Right ventricle myocardium superior (tissue), 1 donor: ENCODE data around the gene C4orf36. TPM values are rescaled to one million over a fixed set of nuclear protein-coding genes. Genes with fewer than 3 reads are reported as not detected.

ENCODE experiments used
- ATAC-seq: fragments of 200-7000 bp; cut with Tn5 transposase; one replicate; pipeline ENCODE4 v1.9.1; 2020; ENCODE audit warnings: mild to moderate bottlenecking; ENCODE audit not compliant: poor library complexity
- DNase-seq: peaks from one replicate; pipeline ENCODE4 v3.0.0-alpha.2; 2020
- intact Hi-C: fragments of 100-400 bp; cut with DNase I; formaldehyde crosslinking; loops from one replicate; pipeline ENCODE4 v1.11.2; 2022
- long read RNA-seq: library from polyadenylated mRNA; unstranded; transcript quantifications from one replicate; pipeline ENCODE4 v2.0.0, GENCODE V29; 2021
- total RNA-seq: library from RNA; stranded (reverse); fragmentation: NEBNext Ultra II Directional; extraction: Animal tissue kit (Norgen Biotek cat#: 25700); gene quantifications from one replicate; pipeline ENCODE4 v1.2.1, GENCODE V29; 2021
- donor health status: DM: no; HTN: yes; CAD: no; lungs with severe emphysema.

C4orf36 gene, protein sequence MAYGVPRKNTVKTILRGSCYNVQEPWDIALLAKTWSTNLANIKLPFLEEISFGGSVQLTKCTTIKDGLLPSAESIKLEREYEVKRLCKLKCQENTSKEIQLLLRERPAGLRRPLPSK
- total RNA-seq = 0.59 TPM
- long read RNA-seq = 0 reads

DNA sequence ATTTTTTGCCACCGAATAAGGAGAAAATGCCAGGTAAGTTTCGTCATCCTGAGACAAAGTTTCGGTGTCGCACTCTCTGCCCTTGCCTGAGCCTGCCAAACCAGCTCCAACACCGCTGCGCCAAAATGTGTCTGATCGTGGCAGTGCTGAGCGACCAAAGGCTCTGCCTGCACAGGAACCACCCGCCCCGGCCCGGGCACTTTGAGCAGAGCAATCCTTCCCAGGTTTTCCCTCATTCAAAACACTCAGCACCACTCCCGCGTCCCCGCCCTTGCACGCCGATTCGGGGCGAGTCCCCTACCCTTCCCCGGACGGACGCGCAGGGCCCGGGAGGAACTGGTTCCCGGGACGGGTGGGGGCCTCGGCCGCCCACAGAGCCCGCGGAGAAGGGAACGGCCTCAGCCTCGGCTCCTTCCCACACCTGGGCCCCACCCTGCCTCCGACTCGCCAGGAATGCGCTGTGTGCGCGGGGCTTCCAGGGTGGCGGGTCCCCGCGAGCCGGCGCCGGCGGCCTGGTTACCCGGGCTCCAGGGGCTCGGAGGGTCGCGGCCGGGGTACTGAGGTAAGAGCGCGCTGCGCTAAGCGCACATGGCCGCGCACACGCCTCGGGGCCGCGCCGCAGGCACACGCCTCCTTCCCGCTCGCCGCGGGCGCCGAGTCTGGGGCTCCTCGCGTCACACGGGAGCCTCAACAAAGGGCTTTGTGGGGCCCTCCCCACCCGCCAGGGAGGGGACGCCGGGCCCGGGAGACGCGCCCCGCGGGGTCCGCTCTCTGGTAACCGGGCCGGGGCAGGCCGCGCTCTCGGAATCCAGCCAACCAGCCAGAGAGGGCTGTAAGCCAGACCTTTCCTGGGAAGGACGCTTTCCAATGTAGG, at the start of gene C4orf36:
Gene C4orf36, minus strand, starts transcription at position 661 of the 874 bp plus-strand sequence. CDS start 902 bp downstream, outside the sequence.
- intact Hi-C loops = no loop called here
- ATAC-seq (peak; percentile 88), DNase-seq (peak; percentile 65)

GRCh38 chr4:86940920-86941460, 48.8 kb upstream of the C4orf36 start:
- intact Hi-C loops = no loop called here
- no peak for DNase-seq
- ATAC-seq = no peak

GRCh38 chr4:86939729-86940575, 47.7 kb upstream of the C4orf36 start:
- intact Hi-C loops = loop anchor here (5.0 kb wide), 1 partner anchor 67 kb away; no protein-coding TSS in a partner anchor
- ATAC-seq = no peak
- DNase-seq = no peak

DNA sequence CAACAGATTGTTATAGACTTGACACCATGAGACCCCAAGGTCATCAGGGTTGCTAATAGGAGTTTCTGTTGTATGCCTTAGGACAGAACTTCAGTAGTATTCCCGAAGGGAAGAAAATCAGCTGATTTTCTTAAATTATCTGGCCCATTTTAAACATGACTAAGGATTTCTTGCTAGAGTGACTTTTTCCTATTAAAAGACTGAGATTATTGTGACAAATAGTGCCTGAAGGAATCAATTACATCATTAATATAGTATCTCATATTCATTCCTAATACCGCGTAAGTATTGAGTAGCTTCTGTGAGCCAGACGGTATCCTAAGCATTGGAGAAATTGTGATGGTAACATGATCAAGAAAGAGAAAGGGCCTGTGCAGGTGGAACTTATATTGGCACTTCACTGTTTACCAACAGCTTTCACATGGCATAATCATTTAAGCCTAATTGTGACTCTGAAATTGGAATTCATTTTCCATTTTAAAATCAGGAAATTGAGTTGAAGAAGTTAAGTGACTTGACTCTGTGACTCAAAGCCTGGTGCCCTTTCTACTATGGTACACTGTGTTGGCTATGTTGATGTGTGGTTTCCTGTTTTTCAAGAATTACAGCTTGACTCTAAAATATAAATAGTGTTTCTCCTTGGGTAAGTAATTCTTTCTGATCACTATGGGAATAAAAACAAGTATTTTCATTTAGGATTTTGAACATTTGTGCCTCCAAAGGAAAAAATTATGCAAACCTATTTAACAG, 46.7 kb upstream of the C4orf36 start:
- no peak for DNase-seq
- intact Hi-C loops = loop anchor here (5.0 kb wide), 1 partner anchor 68 kb away; no protein-coding TSS in a partner anchor
- no peak for ATAC-seq

GRCh38 chr4:86935853-86936733, 43.9 kb upstream of the C4orf36 start:
- intact Hi-C loops = loop anchor here (5.0 kb wide), 1 partner anchor 71 kb away; no protein-coding TSS in a partner anchor
- ATAC-seq (peak; percentile 50), DNase-seq (peak; percentile 56)

DNA sequence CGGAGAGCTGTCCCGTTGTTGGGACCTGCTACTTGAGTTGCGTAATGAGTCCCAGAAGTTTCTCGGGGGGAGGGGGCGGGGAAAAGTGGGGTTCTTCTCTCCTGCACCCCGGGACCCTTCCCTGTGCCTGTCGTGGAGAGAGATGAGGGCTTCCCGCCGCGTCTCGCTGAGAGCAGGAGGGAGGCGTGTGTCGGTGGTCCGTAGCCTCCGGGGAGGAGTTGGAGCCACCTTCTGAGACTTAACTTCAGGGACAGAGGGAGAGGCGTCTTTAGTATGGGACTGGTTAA, 43.3 kb upstream of the C4orf36 start:
- intact Hi-C loops = loop anchor here (5.0 kb wide), 1 partner anchor 72 kb away; no protein-coding TSS in a partner anchor
- DNase-seq = peak; percentile 47
- peak; percentile 7 for ATAC-seq

GRCh38 chr4:86934771-86935565, 42.7 kb upstream of the C4orf36 start, which contains the start of gene AFF1:
AFF1 (plus strand) TSS chr4:86935011; CDS start chr4:86948534, 13,523 bp downstream.
- DNase-seq = peak; percentile 95
- ATAC-seq = peak; percentile 95
- intact Hi-C loops = loop anchor here (5.0 kb wide), 1 partner anchor 72 kb away; no protein-coding TSS in a partner anchor

DNA sequence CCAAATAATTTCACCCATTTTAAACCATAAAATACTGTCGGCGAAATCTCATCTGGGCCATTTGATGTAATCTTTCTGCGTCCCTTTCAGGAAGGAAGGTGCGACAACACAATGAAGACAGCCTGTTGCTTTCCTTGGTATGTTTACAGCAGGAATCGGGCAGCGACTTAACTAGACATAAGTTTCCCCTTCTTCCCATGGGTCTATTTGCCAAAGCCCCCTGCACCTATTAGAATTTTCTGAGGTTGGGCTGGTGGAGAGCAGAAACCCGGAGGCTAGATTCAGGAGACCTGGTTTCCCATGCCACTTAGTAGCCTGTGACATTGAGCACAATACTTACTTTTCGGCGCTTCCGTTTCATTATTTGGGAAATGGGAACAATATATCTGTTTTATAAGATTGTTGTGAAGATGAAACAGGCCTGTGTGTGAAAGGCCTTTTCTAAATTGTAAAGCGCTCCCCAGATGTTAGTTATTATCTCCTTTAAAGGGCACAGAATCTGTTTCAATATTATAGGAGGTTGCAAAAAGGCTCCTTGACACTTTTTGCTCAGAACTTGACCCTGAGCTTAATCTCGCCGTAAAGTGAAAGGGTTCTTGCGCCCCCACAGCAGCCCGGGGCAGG, 42.0 kb upstream of the C4orf36 start:
- intact Hi-C loops = no loop called here
- DNase-seq = no peak
- ATAC-seq = peak; percentile 1

GRCh38 chr4:86928400-86929255, 36.4 kb upstream of the C4orf36 start:
- intact Hi-C loops = no loop called here
- no peak for DNase-seq
- no peak for ATAC-seq

DNA sequence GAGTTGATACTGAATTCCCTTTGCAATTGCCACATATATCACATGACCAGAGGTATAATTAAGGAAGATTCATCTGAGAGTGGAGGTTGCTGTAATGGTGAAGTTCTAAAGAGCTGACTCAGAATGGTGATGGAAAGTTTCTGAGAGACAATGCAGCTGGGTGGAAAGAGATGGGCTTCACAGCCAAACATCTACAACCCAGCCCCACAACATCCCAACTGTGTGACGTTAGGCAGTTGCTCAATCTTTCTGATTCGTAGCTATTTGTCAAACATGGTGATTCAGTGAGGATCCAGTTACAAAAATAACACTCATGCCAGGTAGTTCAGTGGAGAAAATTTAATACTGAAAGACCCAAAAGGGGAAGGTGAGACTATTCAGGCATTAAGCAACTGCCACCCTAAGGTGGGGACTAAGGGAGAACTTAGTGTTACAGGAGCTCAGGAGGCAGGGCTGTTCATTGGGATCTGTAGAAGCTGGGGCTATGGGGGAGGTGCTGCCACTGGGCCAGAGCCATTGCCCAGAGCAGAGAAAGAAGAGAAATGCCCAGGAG, 35.7 kb upstream of the C4orf36 start:
- intact Hi-C loops = no loop called here
- ATAC-seq = peak; percentile 68
- DNase-seq = no peak

- ATAC-seq (no peak), DNase-seq (no peak)
- intact Hi-C loops = no loop called here
Observed at GRCh38 chr4:86926435-86927086, 34.3 kb upstream of the C4orf36 start.

DNA sequence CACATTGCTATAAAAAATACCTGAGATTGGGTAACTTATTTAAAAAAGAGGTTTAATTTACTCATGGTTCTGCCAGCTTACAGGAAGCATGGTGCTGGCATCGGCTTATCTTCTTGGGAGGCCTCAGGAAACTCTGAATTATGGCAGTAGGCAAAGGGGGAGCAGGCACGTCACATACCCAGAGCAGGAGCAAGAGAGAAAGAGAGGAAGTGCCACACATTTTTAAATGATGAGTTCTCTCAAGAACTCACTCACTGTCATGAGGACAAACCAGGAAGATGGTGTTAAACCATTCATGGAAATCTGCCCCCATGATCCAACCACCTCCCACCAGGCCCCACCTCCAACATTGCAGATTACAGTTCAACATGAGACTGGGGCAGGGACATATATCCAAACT, 32.6 kb upstream of the C4orf36 start:
- no peak for DNase-seq
- ATAC-seq = no peak
- intact Hi-C loops = loop anchor here (5.0 kb wide), 1 partner anchor 312 kb away; no protein-coding TSS in a partner anchor

- intact Hi-C loops = loop anchor here (2.0 to 5.0 kb wide), 2 partner anchors 171 to 316 kb away; no protein-coding TSS in a partner anchor
- DNase-seq = no peak
- ATAC-seq = peak; percentile 55
Observed at GRCh38 chr4:86921608-86922252, 29.5 kb upstream of the C4orf36 start.
